NCI-H446 treated with DMSO at 0.1 percent for 48 hours (cell line): ENCODE results near the gene AQP2.
"Not testable (repeated sequence)": the region's sequence is repeated elsewhere in the genome, so short reads cannot be mapped to it uniquely, and the experiment has no call there.

ENCODE experiments used
- DNase-seq: peaks from one replicate; lab custom pipeline; 2025; lab: John Stamatoyannopoulos, UW

Gene AQP2

DNA sequence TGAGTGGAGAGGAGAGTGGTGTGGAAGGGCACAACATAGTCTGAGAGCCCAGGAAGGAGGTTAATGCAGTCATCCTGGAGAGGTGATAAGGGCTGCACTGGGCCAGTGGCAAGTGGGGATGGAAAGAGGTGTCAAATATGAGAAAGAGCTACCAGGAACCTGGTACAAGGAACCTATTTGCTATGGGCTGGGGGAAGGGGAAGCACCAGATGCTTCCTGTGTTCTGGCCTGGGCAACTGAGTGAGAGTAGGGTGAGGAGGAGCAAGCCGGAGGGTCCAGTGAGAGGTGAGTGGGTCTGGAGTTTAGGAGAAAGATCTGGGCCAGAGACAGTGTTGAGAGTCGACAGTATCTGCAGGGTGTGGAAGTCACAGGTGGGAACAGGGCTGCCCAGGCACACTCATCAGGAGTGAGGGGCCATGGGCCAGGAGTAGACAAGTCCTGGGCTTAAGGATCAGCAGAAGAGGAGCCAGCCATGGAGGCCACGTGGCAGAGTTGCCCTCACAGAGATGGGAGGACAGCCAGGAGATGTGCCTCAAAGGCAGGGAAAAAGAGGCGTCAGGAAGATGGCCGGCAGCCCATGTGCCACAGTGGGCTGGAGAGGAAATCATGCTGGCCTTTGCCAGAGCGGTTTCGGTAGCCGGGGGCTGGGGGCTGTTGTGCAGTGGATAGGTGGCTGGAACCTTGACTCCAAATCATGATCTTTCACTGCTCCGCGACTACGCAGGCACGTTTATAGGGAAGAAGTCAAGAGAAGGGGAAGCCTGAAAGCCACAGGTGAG lies 19.3 kb downstream of the AQP2 start:
- no peak for DNase-seq

DNA sequence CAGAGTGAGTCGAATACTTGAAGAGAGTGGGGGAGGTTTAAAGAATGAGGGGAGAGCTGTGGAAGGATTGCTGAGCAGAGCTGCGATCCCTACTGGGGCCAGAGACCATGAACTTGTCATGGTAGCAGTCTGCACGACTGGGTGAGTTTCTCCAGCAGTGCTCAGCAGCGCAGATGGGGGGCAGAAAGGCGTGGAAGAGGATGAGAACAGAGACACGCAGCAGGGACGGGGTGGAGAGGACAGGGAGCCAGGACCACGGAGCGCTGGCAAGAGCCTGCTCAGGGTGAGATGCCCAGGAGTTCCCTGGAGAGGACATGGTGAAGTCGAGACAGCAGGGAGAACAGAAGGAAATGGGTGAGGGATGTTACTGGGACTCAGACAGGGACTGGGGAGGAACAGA lies 20.1 kb downstream of the AQP2 start:
- DNase-seq: no peak

DNA sequence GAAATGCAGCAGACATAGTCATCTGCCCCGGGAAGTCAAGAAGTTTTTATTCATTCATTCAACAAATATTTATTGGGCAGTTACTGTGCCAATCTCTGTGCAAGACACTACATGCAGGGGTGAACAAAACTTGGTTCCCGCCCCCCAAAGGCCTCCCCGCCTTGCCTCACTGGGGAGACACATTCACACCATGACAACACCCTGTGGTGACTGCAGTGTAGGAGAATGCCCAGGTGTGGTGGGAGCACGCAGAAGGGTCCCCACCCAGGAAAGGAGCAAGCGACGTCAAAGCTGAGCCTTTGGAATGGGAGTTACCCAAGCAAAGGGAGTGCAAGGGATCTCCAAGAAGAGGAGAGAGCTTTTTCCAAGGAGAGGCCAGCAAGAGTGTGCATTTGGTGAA lies 20.6 kb downstream of the AQP2 start:
- no peak for DNase-seq

DNA sequence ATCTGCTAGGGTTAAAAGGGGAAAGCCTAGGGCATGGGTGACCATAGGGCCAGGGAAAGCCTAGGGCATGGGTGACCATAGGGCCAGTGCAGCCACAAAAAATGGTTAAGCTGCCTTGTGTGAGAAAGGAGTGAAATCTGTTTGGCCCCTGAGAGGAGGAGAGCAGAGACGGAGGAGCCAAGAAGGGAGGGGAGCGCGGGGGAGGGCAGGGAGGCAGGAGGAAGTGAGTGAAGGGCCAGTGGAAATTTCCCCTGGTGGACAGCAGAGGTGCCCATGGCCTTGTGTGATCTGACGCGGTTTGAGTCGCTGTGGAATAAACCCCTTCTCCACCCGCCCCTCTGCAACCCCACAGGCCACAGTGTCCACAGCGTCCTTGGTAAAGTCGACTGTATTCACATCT lies 21.6 kb downstream of the AQP2 start:
- no peak for DNase-seq

DNA sequence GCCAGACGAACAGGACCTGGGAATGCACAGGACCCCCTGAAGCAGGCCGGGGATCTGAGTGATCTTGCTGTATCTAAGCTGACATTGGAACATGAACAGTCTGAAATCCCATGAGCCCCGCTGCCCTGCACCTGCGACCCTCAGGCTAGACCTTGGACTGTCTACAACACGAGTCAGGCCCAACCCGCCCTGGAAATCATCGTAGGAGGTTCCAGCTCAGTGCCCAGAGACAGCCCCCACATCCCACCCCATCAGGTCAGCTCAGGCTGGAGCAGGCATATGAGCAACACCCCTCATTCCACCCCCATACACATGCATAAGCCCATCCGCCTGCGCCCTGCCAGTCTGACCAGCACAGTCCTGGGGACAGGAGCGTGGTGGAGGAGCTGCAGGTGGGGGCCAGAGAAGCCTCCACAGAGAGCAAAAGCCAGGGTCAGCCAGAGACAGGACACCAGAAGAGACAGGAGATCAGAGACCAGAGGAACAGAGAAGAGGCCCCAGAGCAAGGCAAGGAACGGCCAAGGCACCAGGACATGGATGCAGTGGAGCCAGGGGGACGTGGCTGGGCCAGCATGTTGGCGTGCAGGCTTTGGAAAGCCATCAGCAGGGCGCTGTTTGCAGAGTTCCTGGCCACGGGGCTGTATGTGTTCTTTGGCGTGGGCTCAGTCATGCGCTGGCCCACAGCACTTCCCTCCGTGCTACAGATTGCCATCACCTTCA lies 22.3 kb downstream of the AQP2 start, which contains the start of gene AQP6:
AQP6 (plus strand) TSS at position 307 of the 720 bp plus-strand sequence; CDS start at position 534, 227 bp downstream.
- no peak for DNase-seq

DNA sequence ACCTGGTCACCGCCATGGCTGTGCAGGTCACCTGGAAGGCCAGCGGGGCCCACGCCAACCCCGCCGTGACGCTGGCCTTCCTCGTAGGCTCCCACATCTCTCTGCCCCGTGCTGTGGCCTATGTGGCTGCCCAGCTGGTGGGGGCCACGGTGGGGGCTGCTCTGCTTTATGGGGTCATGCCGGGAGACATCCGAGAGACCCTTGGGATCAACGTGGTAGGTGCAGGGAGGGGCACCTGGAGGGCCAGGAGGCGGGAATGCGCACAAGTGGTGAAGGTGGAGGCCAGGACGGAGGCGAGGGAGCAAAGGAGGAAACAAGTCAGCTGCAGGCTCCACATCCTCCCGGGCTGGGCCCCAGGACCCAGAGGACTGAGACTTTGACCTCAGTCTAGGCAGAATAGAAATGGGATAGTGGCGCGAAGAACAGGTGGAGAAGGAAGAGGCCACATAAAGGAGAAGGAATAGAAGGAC lies 22.9 kb downstream of the AQP2 start:
- no peak for DNase-seq

DNA sequence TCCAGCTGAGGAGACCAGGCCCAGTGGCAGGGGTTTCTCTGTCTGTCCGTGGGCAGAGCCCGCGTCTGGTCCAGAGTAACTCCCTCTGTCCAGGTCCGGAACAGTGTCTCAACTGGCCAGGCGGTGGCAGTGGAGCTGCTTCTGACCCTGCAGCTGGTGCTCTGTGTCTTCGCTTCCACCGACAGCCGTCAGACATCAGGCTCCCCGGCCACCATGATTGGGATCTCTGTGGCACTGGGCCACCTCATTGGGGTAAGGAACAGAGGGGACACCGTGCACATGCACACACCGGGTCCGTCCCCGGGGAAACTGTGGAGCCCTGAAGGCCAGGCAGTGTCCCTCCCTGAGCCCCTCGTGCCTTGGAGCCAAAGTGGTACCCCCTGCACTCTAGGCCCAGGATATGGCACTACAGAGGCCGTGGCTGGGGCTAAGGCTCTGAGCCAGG lies 23.7 kb downstream of the AQP2 start:
- no peak for DNase-seq

DNA sequence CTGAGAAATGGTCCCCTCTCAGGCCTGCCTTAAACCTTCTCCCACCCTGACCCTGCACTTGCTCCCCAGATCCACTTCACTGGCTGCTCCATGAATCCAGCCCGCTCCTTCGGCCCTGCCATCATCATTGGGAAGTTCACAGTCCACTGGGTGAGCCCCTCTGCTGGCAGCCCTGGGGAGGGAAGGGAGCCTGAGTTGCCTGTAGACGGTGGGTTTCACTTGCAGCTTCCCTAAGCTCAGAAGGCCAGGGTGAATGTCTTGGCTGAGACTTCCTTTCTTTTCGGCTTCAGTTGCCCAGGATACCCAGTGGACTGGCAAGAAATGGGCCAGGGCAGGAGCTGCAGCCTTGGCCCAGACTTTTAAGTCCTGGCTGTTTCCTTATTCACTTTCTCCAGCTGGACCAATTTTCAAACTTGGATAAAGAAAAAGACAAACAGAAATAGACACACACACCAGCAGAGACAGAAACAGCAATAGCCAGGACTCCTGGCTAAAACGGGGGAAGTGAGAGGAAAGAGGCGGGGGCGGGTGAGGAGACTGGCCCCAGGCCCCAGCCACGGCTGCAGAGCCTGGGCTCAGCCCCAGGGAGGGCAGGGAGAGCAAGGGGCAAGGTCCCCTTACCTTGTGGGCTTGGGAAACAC lies 24.3 kb downstream of the AQP2 start:
- no peak for DNase-seq

DNA sequence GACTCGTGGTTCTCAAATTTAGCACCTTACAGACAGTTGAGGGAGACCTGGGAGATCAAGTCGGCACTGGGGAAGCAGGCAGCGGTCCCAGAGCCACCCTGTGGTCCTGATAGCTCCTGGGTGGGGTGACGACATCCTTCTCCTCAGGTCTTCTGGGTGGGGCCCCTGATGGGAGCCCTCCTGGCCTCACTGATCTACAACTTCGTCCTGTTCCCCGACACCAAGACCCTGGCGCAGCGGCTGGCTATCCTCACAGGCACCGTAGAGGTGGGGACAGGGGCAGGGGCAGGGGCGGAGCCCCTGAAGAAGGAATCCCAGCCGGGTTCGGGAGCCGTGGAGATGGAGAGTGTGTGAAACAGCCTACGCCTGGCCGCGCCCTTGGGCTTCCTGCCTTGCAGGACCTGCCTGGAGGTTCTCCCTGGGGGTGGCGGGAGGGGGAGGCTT lies 24.8 kb downstream of the AQP2 start:
- no peak for DNase-seq

DNA sequence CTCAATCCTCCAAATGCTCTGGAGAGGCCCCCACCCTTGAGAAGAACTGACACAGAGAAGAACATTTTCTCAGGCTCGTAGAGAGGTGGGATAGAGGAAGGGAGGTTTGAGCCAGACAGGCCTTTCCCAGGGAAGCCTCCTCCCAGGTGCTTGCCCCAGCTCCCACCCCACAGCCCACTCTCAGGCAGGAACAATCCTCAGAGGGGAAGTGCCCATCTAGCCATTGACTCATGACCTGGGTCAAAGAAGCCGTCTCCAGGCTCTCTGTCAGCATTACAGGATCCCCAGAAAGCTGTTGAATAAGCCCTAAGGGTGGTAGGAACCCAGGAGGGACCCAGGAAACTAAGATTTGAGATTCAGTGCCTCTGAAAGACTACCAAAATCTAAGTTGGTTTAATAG lies 26.0 kb downstream of the AQP2 start:
- no peak for DNase-seq

DNA sequence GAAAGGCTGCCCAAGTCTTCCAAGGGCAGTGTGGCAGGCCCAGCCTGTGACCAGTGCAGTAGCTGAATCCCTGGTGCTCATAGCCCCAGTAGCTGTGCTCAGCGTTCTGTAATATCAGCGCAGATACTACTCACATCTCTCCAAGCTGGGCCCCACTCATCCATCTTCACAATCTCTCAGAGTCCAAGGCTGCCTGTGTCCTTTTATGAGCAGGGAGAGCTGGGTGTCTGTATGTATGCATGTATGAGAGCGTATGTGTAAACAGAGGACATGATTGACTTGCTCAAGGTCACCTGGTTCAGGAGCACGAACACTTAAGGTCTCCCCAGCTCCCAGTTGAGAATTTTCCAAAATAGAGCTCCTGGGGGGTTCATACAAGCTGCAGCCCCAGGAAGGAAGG lies 27.6 kb downstream of the AQP2 start:
- DNase-seq: no peak

DNA sequence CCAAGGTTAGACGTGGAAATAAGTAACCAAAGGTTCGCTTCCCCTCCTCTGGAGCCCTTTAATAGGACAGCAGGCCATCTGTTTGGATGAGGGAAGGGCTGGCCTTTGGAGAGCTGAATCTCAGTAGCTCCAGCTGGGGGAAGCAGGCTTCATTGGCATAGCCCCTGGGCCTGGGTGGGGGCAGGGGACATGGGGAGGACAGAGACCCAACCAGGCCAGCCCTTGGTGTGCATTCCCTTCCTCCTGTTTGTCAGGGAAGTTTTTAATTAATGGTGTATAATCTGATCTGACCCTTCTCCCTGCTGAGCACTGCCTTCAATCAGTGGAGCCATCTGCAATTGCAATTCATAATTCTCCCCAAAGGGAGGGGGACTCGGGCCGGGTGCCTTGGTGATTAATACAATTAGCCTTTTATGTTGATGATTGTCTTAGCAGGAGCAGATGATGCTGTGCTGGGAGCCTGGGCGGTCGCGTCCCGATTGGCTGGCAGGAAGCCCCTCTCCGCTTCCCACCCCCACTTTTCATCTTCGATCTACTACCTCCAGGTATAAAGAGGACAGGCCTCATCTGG lies 28.6 kb downstream of the AQP2 start:
- DNase-seq: no peak

DNA sequence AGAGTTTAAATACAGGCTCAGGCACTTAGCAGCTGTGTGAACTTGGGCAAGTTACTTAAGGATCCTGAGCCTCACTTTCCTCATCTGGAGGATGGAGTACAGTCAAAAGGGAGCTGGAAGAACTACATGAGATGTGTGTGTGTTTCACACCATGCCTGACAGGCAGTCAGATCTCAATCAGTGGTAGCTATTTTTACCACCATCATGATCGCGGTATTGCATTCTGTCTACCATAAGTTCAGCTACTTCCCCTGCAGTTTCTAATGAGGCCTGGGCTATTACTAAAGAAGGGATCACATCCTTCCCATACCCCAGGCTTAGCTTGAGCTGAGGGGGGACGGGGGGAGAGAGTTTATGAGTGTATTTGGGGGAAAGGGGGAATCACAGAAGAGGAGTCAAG lies 29.3 kb downstream of the AQP2 start:
- no peak for DNase-seq

DNA sequence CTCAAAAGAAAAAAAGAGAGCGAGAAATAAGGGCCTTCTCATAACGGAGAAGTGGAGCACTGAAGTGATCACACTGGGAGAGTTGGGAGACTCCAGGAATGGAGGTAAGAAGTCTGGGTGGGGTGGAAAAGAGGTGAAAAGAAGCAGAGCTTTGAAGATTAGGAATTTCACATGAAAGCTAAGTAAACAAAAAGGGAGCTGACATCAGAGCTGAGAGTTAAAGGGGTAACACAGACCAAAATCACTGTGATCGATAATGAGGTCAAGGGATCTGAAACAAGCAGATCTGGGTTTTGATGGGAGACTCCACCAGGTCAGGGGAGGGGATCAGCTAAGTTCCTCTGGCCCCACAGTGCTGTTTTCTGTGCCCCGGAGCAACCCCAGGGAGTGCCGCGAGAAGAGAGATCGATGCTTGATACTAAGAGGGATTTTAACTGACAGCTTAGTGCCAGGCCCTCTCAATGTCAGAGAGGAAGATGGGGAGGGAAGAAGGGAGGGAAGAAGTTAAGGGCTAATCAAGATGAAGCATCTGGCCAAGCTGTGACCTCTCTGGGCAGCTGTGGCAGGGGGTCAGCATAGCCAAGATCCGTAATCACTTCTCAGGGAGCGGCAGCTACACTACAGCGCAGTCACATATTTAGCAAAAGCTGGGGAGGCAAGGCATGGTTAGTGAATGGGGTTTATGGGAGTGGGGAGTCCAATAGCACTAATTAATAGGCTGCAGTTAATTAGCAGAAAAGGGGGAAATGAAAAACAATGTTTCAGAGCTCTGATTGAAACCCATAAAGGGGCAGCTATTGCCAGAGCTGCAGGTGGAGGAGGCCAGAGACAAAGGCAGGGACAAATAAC lies 30.2 kb downstream of the AQP2 start:
- DNase-seq: no peak

DNA sequence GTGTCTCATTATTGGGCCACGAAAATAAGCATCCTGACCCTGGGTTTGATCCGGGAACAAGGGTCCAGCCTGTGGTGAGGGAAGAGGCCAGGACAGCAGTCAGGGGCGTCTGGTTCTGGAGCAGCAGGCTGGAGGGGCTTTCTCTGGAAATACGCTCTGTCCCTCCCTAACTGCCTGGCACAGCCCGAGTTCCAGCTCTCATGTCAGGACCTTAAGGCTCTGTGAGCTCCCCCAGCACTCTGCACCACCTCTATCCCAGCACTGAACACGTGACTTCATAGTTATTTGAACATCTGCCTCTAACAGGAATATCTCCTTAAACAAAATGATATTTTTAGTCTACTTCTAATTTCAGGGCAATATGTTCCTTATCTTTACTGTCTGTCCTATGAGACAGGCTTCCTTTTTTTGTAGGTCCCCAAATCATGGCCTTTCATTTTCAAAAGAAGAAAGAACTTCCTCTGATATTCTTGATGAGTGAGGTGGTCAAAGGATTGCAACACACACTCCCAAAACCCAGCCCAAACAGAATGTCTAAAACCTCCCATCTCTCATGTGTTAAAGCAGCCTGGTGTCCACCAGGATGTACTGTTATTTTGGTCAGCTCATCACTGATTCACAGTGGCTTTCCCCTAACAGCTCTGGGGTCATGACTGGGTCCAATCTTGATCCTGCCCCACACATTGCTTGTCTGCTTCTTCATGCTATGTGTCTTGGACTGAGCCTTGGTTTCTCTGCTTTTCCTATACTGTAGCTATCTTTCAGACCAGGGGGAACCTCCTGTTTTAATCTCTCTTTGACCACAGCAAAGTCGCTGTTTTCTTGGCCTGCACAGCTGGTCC lies 31.9 kb downstream of the AQP2 start:
- no peak for DNase-seq

DNA sequence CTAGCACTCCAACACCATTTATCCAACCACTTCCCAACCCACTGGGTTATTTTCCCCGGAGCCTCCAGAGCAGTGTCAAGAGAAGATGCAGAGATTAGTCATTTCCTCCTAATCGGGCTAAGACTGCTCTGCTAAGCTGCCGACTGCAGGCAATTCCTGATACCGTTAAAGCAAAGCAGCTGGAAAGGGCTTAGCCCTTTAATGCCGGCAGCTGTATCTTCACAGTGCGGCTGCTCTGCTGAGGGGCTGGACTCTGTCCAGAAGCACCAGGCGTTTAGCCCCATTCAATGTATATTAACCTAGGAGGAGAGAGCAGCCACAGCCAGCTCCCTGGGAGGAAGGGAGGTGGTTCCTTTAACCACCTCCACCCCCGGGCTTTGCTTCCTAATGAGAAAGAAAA lies 33.4 kb downstream of the AQP2 start:
- peak; percentile 31 for DNase-seq

DNA sequence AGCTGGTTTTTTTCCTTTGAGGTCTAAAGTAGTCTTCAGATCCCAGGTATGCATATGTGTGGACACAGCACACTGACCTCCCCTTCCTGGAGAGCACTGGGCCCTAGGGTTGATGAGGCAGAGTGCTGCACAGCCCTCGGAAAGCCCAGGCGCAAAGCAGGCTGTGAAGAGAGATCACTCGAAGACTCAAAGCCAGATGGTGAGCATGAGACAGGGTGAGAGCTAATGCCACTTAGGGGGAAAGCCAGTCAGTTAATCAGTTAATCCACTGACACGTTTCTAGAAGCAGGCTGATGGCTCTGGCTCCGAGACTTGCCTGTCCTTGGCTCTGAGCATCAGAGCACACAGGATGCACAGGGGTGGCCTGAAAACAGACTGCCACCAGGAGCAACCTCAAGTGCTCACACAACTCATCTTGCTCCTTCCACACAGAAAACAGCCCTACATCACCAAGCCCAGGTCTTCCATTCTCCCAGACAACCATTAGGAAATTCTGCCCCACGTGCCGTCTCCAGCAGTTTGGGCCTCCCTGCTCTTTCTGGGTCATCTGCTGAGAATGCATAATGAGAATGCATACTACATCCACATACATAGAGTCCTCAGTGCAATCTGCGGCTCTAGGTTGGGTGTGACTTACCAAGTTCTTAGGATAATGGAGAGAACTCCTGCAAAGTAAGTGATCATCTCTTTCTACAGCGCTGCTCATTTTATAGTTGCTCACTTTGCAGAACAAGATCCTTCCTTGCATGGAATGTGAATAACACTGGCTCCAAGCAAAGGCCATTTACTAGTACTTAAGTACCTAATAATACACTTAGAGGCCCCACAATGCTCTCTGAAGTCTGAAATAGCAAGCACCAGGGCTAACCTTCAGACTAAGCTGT lies 34.2 kb downstream of the AQP2 start:
- no peak for DNase-seq

DNA sequence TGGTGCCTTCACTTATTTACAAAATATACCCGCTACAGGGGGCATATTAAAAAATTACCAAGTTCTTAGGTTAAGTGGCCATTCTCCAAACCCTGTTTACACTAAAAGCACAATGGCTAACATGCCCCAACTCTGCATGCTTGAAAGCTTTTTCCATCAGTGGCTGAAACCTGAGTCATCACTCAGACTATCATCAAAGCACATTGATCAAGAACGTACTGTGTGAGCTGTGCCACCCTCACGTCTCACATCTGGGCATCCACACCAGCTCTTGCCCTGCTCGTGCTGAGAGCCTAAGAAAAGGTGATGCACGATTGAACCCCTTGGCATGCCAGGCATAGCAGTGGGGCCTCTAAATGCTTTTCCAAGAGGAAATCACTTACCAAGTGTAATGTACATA lies 35.4 kb downstream of the AQP2 start:
- DNase-seq: no peak

DNA sequence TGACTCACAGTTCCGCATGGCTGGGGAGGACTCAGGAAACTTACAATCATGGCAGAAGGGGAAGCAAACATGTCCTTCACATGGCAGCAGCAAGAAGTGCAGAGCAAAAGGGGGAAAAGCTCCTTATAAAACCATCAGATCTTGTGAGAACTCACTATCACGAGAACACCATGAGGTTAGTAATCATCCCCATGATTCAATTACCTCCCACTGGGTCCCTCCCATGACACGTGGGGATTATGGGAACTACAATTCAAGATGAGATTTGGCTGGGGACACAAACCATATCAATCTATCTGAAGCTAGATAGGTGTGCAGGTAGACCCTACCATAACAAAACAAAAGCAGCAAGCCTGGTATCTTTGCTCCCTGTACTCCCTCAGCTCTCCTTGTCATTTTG lies 35.9 kb downstream of the AQP2 start:
- not testable (repeated sequence) for DNase-seq
